ENCODE results near the gene C2orf74. TPM values are rescaled to one million over a fixed set of nuclear protein-coding genes. Genes with fewer than 3 reads are reported as not detected.
A peak's percentile ranks its signal among the peaks of the same experiment; 100 is the strongest.
"Not testable (repeated sequence)": the region's sequence is repeated elsewhere in the genome, so short reads cannot be mapped to it uniquely, and the experiment has no call there.

Gene C2orf74
- total RNA-seq, 1 experiment from 2014 or later: 21.1 TPM

DNA sequence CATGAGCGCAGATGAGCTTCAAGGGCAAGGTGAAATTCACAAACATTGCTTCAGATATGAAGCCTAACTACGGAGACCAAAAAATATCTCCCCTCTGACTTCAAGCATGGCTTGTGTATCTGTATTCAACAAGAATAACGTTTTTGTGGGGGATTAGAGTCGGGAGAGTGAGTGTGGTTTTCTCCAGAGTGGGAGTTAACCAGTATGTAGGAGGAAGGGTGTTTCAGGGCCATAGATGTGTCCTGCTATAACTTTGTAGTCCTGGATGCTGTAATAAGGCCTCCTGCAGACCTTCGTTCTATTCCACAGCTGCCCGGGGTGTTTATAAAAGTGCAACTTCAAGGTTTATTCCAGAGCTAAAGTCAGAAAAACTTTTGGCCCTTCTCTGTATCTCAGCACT lies 12.9 kb upstream of the C2orf74 start:
- H3K4me1 ChIP-seq (replicated peaks): peaks cover 7% of the 10 kb centered on the region; the same call in 1 of the 2 replicates
- H3K4me3 ChIP-seq: no peak overlapping the region
- no peaks in the 10 kb centered on the region for H3K27me3 ChIP-seq (replicated peaks)
- DNase-seq (ENCODE audit: low read depth in 1 of 2, low spot score in 2 of 2): no peak
- peaks cover 21% of the 10 kb centered on the region for H3K36me3 ChIP-seq
- H3K9me3 ChIP-seq (replicated peaks): no peaks in the 10 kb centered on the region; the same call in 1 of the 2 replicates
- no peak overlapping the region for H3K27ac ChIP-seq

GRCh38 chr2:61151436-61151835 lies 10.6 kb upstream of the C2orf74 start:
- Histone ChIP-seq H3K4me3 (no peak overlapping the region), H3K27ac (no peak overlapping the region), H3K4me1 (replicated peaks) (no peaks in the 10 kb centered on the region), H3K36me3 (peaks cover 19% of the 10 kb centered on the region), H3K9me3 (replicated peaks) (no peaks in the 10 kb centered on the region), H3K27me3 (replicated peaks) (no peaks in the 10 kb centered on the region)
- DNase-seq (ENCODE audit: low read depth in 1 of 2, low spot score in 2 of 2): no peak

GRCh38 chr2:61157371-61158003 lies 4.5 kb upstream of the C2orf74 start:
- Histone ChIP-seq H3K27me3 (replicated peaks) (no peaks in the 10 kb centered on the region), H3K36me3 (peaks cover 14% of the 10 kb centered on the region), H3K27ac (no peak overlapping the region), H3K9me3 (replicated peaks) (no peaks in the 10 kb centered on the region), H3K4me1 (replicated peaks) (no peaks in the 10 kb centered on the region), H3K4me3 (no peak overlapping the region)
- DNase-seq (ENCODE audit: low read depth in 1 of 2, low spot score in 2 of 2): no peak

DNA sequence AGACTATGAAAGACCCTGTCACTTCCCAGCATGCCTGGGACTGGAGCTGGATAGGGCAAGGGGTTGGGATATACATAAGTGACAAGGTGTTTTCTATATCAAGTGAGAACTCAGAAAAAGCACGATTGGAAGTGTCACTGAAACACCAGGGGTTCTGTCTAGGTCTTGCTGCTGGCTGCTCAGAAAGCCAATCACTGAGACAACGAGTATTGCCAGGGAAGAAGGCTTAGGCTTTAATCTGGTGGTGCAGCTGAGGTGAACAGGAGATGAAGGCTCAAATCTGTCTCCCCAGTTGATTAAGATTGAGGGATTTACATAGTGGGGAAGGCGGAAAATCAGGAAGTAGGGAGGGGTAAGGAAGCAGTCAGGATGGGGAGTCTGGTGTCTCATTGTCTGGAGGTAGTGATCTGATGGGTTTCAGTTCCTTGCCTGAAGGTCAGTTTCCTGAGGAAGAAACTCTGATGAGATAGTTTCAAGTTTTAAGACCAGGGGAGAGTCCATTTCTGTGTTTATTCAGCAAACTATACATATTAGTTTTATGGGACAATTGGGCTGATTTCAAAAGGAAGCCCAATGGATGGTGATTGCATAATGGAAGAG lies 3.5 kb upstream of the C2orf74 start:
- DNase-seq (ENCODE audit: low read depth in 1 of 2, low spot score in 2 of 2): no peak
- Histone ChIP-seq H3K36me3 (peaks cover 21% of the 10 kb centered on the region), H3K4me1 (replicated peaks) (no peaks in the 10 kb centered on the region), H3K9me3 (replicated peaks) (no peaks in the 10 kb centered on the region), H3K4me3 (no peak overlapping the region), H3K27ac (no peak overlapping the region), H3K27me3 (replicated peaks) (no peaks in the 10 kb centered on the region)

- no peaks in the 10 kb centered on the region for H3K9me3 ChIP-seq (replicated peaks)
- no peaks in the 10 kb centered on the region for H3K4me1 ChIP-seq (replicated peaks)
- no peak overlapping the region for H3K4me3 ChIP-seq
- DNase-seq (ENCODE audit: low read depth in 1 of 2, low spot score in 2 of 2): no peak
- no peaks in the 10 kb centered on the region for H3K27me3 ChIP-seq (replicated peaks)
- H3K27ac ChIP-seq: no peak overlapping the region
- peaks cover 35% of the 10 kb centered on the region for H3K36me3 ChIP-seq
Measured at GRCh38 chr2:61162721-61163120, 733 bp downstream of the C2orf74 start.

DNA sequence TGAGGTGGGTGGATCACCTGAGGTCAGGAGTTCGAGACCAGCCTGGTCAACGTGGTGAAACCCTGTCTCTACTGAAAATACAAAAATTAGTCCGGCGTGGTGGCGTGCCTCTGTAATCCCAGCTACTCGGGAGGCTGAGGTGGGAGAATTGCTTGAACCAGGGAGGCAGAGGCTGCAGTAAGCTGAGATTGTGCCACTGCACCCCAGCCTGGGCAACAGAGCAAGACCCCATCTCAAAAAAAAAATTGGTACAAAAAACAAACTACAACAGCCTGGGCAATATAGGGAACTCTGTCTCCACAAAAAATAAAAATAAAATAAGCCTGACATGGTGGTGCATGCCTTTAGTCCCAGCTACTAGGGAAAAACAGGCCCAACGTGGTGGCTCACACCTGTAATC lies 3.1 kb downstream of the C2orf74 start:
- H3K27me3 ChIP-seq (replicated peaks); H3K4me3 ChIP-seq; H3K9me3 ChIP-seq (replicated peaks); H3K27ac ChIP-seq; H3K4me1 ChIP-seq (replicated peaks); DNase-seq (ENCODE audit: low read depth in 1 of 2, low spot score in 2 of 2): not testable (repeated sequence)
- peaks cover 35% of the 10 kb centered on the region for H3K36me3 ChIP-seq

- H3K27ac ChIP-seq: no peak overlapping the region
- peaks cover 31% of the 10 kb centered on the region for H3K36me3 ChIP-seq
- H3K4me1 ChIP-seq (replicated peaks): no peaks in the 10 kb centered on the region
- H3K27me3 ChIP-seq (replicated peaks): no peaks in the 10 kb centered on the region
- no peaks in the 10 kb centered on the region for H3K9me3 ChIP-seq (replicated peaks)
- DNase-seq (ENCODE audit: low read depth in 1 of 2, low spot score in 2 of 2): no peak
- H3K4me3 ChIP-seq: no peak overlapping the region
Measured at GRCh38 chr2:61165946-61166345, 4.0 kb downstream of the C2orf74 start.

GRCh38 chr2:61167579-61167978 lies 5.6 kb downstream of the C2orf74 start:
- no peak overlapping the region for H3K4me3 ChIP-seq
- no peaks in the 10 kb centered on the region for H3K27me3 ChIP-seq (replicated peaks)
- no peak overlapping the region for H3K27ac ChIP-seq
- H3K4me1 ChIP-seq (replicated peaks): no peaks in the 10 kb centered on the region
- no peak for DNase-seq (ENCODE audit: low read depth in 1 of 2, low spot score in 2 of 2)
- peaks cover 21% of the 10 kb centered on the region for H3K36me3 ChIP-seq
- H3K9me3 ChIP-seq (replicated peaks): no peaks in the 10 kb centered on the region

GRCh38 chr2:61172671-61173070 lies 10.7 kb downstream of the C2orf74 start:
- no peaks in the 10 kb centered on the region for H3K27me3 ChIP-seq (replicated peaks)
- DNase-seq (ENCODE audit: low read depth in 1 of 2, low spot score in 2 of 2): no peak
- peaks cover 6% of the 10 kb centered on the region for H3K4me1 ChIP-seq (replicated peaks)
- H3K9me3 ChIP-seq (replicated peaks): no peaks in the 10 kb centered on the region
- peaks cover 4% of the 10 kb centered on the region for H3K36me3 ChIP-seq
- no peak overlapping the region for H3K4me3 ChIP-seq
- H3K27ac ChIP-seq: no peak overlapping the region

DNA sequence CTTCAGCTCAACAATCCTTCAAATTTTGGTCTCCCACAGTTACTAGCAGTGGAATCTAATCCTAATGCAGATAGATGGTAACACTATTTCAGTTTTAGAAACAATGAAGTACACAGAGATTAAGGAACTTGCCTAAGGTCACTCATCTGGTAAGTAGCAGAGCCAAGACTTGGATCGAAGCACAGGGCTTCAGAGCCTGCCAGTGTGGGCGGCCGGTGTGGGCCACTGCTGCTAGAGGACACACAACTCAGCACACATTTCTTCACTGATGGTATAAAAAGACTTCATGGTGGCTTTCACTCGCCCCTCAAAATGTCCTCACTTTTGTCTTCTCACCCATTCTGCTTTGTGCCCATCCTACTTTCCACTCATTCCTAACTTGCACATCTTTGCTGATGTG lies 11.1 kb downstream of the C2orf74 start:
- no peaks in the 10 kb centered on the region for H3K27me3 ChIP-seq (replicated peaks)
- H3K27ac ChIP-seq: no peak overlapping the region
- no peak for DNase-seq (ENCODE audit: low read depth in 1 of 2, low spot score in 2 of 2)
- H3K36me3 ChIP-seq: peaks cover 5% of the 10 kb centered on the region
- H3K9me3 ChIP-seq (replicated peaks): no peaks in the 10 kb centered on the region
- H3K4me1 ChIP-seq (replicated peaks): peaks cover 11% of the 10 kb centered on the region
- H3K4me3 ChIP-seq: no peak overlapping the region

DNA sequence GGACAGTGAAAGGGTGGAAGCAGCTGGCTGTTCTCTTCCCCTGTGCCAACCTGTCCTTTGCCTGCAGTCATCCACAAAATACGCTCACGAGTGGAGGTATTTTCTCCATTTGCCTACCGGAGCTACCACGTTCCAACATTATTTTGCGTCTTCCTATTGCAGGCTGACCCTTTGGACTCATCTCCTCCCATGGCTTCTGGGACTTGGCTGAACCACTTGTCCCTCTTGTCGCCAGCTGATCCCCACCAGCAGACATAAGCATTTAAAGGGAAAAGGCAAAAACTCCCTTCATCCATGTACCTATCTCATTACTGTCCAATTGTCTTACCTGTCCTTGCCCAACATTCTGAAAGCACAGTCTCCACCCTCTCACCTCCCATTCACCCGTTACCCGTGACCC lies 13.0 kb downstream of the C2orf74 start:
- H3K27me3 ChIP-seq (replicated peaks): no peaks in the 10 kb centered on the region
- peaks cover 20% of the 10 kb centered on the region for H3K36me3 ChIP-seq
- H3K4me1 ChIP-seq (replicated peaks): peaks cover 30% of the 10 kb centered on the region
- no peak overlapping the region for H3K27ac ChIP-seq
- H3K9me3 ChIP-seq (replicated peaks): no peaks in the 10 kb centered on the region
- DNase-seq (ENCODE audit: low read depth in 1 of 2, low spot score in 2 of 2): no peak
- no peak overlapping the region for H3K4me3 ChIP-seq

DNA sequence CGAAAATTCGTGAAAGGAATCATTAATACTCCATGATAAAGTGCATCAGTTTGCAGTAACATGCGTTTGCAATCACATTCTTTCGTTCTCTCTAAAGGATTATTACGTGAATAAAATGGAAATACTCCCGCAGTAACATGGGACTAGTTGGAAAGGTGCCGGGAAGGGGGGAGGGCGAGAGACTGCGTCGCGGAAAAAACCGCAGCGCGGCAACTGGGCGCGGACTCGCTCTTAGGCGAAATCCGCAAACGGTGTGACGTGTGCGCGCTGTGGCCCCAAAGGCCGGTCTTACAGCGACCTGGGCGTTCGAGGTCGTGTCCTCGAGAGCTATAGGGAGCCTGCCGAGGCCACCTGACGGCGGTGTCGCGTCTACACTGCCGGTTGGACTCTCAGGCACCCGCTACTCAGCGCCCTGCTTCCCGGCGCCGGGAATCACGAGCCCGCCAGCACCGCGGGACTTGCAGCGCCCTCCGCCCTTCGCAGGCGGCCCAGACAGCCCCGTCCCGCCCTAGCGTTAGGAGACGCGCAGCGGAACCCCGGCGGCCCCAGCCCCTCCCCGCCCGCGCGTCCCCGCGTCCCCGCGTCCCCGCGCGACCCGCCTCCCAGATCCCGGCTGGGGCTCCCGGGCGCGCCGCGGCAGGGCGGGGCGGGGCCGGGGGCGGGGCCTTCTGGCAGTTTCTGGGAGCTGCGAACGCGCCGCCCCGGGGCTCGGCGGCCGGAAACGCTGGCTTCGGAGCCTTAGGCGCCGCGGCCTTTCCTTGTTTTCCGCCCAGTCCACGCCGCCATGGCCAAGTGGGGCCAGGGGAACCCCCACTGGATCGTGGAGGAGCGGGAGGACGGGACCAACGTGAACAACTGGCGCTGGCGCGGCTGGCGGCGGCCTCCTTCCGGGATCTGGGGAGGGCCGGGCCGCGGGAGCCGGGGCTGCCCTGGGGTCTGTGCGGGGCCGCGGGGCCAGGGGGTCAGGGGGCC lies 15.1 kb downstream of the C2orf74 start:
- H3K27ac ChIP-seq: peak overlapping the region; percentile 98
- no peaks in the 10 kb centered on the region for H3K27me3 ChIP-seq (replicated peaks)
- H3K4me1 ChIP-seq (replicated peaks): peaks cover 32% of the 10 kb centered on the region
- peaks cover 39% of the 10 kb centered on the region for H3K36me3 ChIP-seq
- DNase-seq (ENCODE audit: low read depth in 1 of 2, low spot score in 2 of 2): peak; percentile 89 to 95
- no peaks in the 10 kb centered on the region for H3K9me3 ChIP-seq (replicated peaks)
- H3K4me3 ChIP-seq: peak overlapping the region; percentile 62

GRCh38 chr2:61177727-61178549 lies 15.9 kb downstream of the C2orf74 start:
- Histone ChIP-seq H3K36me3 (peaks cover 46% of the 10 kb centered on the region), H3K27ac (peak overlapping the region; percentile 98), H3K4me1 (replicated peaks) (peaks cover 32% of the 10 kb centered on the region), H3K4me3 (peak overlapping the region; percentile 62), H3K27me3 (replicated peaks) (no peaks in the 10 kb centered on the region), H3K9me3 (replicated peaks) (no peaks in the 10 kb centered on the region)
- peak; percentile 50 to 52 for DNase-seq (ENCODE audit: low read depth in 1 of 2, low spot score in 2 of 2)
